GM10847 (cell line): Measurements from ENCODE around the gene SMAD2.

ENCODE experiments used
- POLR2A ChIP-seq: IDR thresholded peaks from 2 replicates; pipeline ENCODE4 v1.6.1; 2011; ENCODE audit not compliant: insufficient read length; ENCODE audit errors: extremely low read depth

Gene SMAD2

GRCh38 chr18:47883771-47884413 is 46.6 kb downstream of the SMAD2 start:
- no peak for TF ChIP-seq POLR2A

- no peak for TF ChIP-seq POLR2A
Measured at GRCh38 chr18:47882641-47883040, 47.8 kb downstream of the SMAD2 start.

- no peak for TF ChIP-seq POLR2A
Measured at GRCh38 chr18:47881752-47882455, 48.6 kb downstream of the SMAD2 start.

GRCh38 chr18:47881042-47881441 is 49.4 kb downstream of the SMAD2 start:
- no peak for TF ChIP-seq POLR2A

GRCh38 chr18:47877892-47878291 is 52.6 kb downstream of the SMAD2 start:
- no peak for TF ChIP-seq POLR2A

- TF ChIP-seq POLR2A: no peak
Measured at GRCh38 chr18:47876813-47877212, 53.6 kb downstream of the SMAD2 start.

- TF ChIP-seq POLR2A: no peak
Measured at GRCh38 chr18:47873625-47874024, 56.8 kb downstream of the SMAD2 start.

GRCh38 chr18:47872426-47872825 is 58.0 kb downstream of the SMAD2 start:
- no peak for TF ChIP-seq POLR2A

GRCh38 chr18:47871288-47871687 is 59.2 kb downstream of the SMAD2 start:
- no peak for TF ChIP-seq POLR2A

GRCh38 chr18:47870605-47871004 is 59.9 kb downstream of the SMAD2 start:
- TF ChIP-seq POLR2A: no peak

- TF ChIP-seq POLR2A: no peak
Measured at GRCh38 chr18:47868744-47869143, 61.7 kb downstream of the SMAD2 start.

- no peak for TF ChIP-seq POLR2A
Measured at GRCh38 chr18:47865183-47865582, 65.3 kb downstream of the SMAD2 start.

- no peak for TF ChIP-seq POLR2A
Measured at GRCh38 chr18:47863041-47863440, 67.4 kb downstream of the SMAD2 start.

GRCh38 chr18:47858607-47859006 is 71.9 kb downstream of the SMAD2 start:
- no peak for TF ChIP-seq POLR2A

GRCh38 chr18:47847635-47848034 is 82.8 kb downstream of the SMAD2 start:
- TF ChIP-seq POLR2A: no peak

- TF ChIP-seq POLR2A: no peak
Measured at GRCh38 chr18:47846431-47846830, 84.0 kb downstream of the SMAD2 start.
